Measurements from ENCODE around the gene USP30.

GRCh38 chr12:109016016-109016415, 36.4 kb upstream of the USP30 start:
- no peak for TF ChIP-seq CTCF (IDR thresholded peaks at IDR 0.05)
- TF ChIP-seq POLR2AphosphoS5 (IDR thresholded peaks at IDR 0.05): no peak
- TF ChIP-seq POLR2A (IDR thresholded peaks at IDR 0.05): no peak
- no peak for TF ChIP-seq EP300 (IDR thresholded peaks at IDR 0.05)

Measured in gastroesophageal sphincter (tissue), 3 donors.